KMS-11 (cell line): ENCODE data around the gene MIS18A.

Experiments
- H2AFZ ChIP-seq: fragments of 200-600 bp; sonication (generic); 2 replicates; pipeline ENCODE4 v1.6.1; 2016; ENCODE audit warnings: antibody characterized with exemption, mixed run types, low read depth
- H3K27ac ChIP-seq: fragments of 200-600 bp; sonication (generic); 2 replicates; pipeline ENCODE4 v1.6.1; 2016; ENCODE audit warnings: mild to moderate bottlenecking, mixed run types
- H3K27me3 ChIP-seq: fragments of 200-600 bp; sonication (generic); 2 replicates; pipeline ENCODE4 v1.6.1; 2017; ENCODE audit warnings: mild to moderate bottlenecking, low read depth, mixed run types, moderate library complexity; ENCODE audit not compliant: insufficient read depth
- H3K36me3 ChIP-seq: fragments of 200-600 bp; sonication (generic); 2 replicates; pipeline ENCODE4 v1.6.1; 2017; ENCODE audit warnings: mild to moderate bottlenecking, mixed run types; ENCODE audit not compliant: insufficient read depth
- H3K4me1 ChIP-seq: fragments of 200-600 bp; sonication (generic); 2 replicates; pipeline ENCODE4 v1.6.1; 2016; ENCODE audit warnings: mild to moderate bottlenecking, low read depth, mixed run types; ENCODE audit not compliant: poor library complexity, severe bottlenecking
- H3K4me2 ChIP-seq: fragments of 200-600 bp; sonication (generic); 2 replicates; pipeline ENCODE4 v1.7.0; 2016; ENCODE audit warnings: mild to moderate bottlenecking, mixed run types
- H3K4me3 ChIP-seq: fragments of 200-600 bp; sonication (generic); IDR thresholded peaks from 2 replicates; pipeline ENCODE4 v1.6.1; 2017; ENCODE audit warnings: low read depth, low read length, mixed read lengths; ENCODE audit not compliant: insufficient read depth
- H3K79me2 ChIP-seq: fragments of 200-600 bp; sonication (generic); 2 replicates; pipeline ENCODE4 v1.6.1; 2016; ENCODE audit warnings: low read depth, mixed run types; ENCODE audit not compliant: insufficient read depth
- H3K9ac ChIP-seq: fragments of 200-600 bp; sonication (generic); 2 replicates; pipeline ENCODE4 v1.6.1; 2016; ENCODE audit warnings: mild to moderate bottlenecking, mixed run types
- H4K20me1 ChIP-seq: fragments of 200-600 bp; sonication (generic); 2 replicates; pipeline ENCODE4 v1.6.1; 2016; ENCODE audit warnings: mild to moderate bottlenecking, mixed run types; ENCODE audit not compliant: insufficient read depth
- CTCF ChIP-seq: fragments of 200-600 bp; sonication (generic); conservative IDR thresholded peaks from 2 replicates; pipeline ENCODE4 v1.6.1; 2017; ENCODE audit warnings: low read depth, mild to moderate bottlenecking, antibody characterized with exemption, low read length, moderate library complexity, mixed read lengths

The MIS18A gene

DNA sequence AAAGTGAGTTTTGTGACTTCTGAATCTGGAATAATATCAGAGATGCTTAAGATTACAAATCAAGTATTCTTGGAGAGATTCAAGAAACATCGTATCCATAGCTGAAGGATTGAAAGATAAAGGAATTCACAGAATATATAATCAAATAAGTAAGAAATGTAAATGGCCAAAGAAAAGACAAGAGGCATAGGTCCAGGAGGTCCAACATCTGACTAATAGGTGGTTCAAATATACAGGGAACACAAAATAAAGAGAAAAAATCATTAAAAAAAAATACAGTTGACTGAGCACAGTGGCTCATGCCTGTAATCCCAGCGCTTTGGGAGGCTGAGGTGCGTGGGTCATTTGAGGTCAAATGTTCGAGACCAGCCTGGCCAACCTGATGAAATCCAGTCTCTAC, 6.6 kb upstream of the MIS18A start:
- H3K27ac ChIP-seq: no peak overlapping the region

GRCh38 chr21:32282992-32283391, 4.1 kb upstream of the MIS18A start:
- H4K20me1 ChIP-seq: no peaks in the 10 kb centered on the region
- H3K4me3 ChIP-seq: no peak overlapping the region
- H3K27ac ChIP-seq: no peak overlapping the region
- H3K4me2 ChIP-seq: no peak overlapping the region
- no peak overlapping the region for H3K9ac ChIP-seq
- peaks cover 4% of the 10 kb centered on the region for H3K79me2 ChIP-seq
- H3K27me3 ChIP-seq: no peaks in the 10 kb centered on the region
- H3K4me1 ChIP-seq: peaks cover 7% of the 10 kb centered on the region
- no peak overlapping the region for H2AFZ ChIP-seq
- no peaks in the 10 kb centered on the region for H3K36me3 ChIP-seq
- TF ChIP-seq CTCF: no peak

More for the DNA sequence above, 6.6 kb upstream of the MIS18A start:
- no peaks in the 10 kb centered on the region for H4K20me1 ChIP-seq
- H3K79me2 ChIP-seq: no peaks in the 10 kb centered on the region
- H3K4me3 ChIP-seq: no peak overlapping the region
- no peaks in the 10 kb centered on the region for H3K36me3 ChIP-seq
- no peaks in the 10 kb centered on the region for H3K4me1 ChIP-seq
- no peak overlapping the region for H3K4me2 ChIP-seq
- no peak overlapping the region for H3K9ac ChIP-seq
- TF ChIP-seq CTCF: no peak
- H2AFZ ChIP-seq: no peak overlapping the region
- no peaks in the 10 kb centered on the region for H3K27me3 ChIP-seq

DNA sequence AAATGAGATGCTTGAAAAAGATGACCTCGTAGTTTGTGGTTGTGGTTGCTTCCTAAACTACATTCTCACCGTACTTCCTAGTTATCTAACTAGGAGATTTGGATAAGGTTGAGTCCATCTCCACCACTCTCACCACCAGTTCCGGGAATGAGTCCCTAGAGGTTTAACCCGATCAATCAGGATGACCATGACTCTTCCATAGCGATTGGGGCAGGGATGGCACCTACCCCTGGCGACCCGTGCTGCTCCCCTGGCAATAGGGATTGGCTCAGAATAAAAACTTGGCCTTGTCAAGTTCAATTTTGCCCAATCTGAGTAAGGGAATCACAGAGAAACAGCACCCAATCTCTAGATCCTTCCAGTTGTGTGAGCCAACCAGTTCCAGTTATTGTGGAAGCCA, 2.7 kb upstream of the MIS18A start:
- Histone ChIP-seq H3K9ac (no peak overlapping the region), H2AFZ (no peak overlapping the region), H3K27me3 (no peaks in the 10 kb centered on the region), H3K4me1 (peaks cover 18% of the 10 kb centered on the region), H3K36me3 (no peaks in the 10 kb centered on the region), H3K4me3 (no peak overlapping the region), H4K20me1 (no peaks in the 10 kb centered on the region), H3K79me2 (peaks cover 18% of the 10 kb centered on the region), H3K4me2 (no peak overlapping the region), H3K27ac (no peak overlapping the region)
- TF ChIP-seq CTCF: no peak

- no peaks in the 10 kb centered on the region for H3K27me3 ChIP-seq
- H3K4me3 ChIP-seq: no peak overlapping the region
- H3K79me2 ChIP-seq: peaks cover 25% of the 10 kb centered on the region
- H2AFZ ChIP-seq: peak overlapping the region; percentile 50
- H3K9ac ChIP-seq: peak overlapping the region; percentile 17; the same call in 1 of the 2 replicates
- TF ChIP-seq CTCF: no peak
- H3K36me3 ChIP-seq: no peaks in the 10 kb centered on the region
- H3K4me1 ChIP-seq: peaks cover 18% of the 10 kb centered on the region
- no peaks in the 10 kb centered on the region for H4K20me1 ChIP-seq
- H3K27ac ChIP-seq: no peak overlapping the region
- peak overlapping the region; percentile 83 for H3K4me2 ChIP-seq
Observed at GRCh38 chr21:32279377-32279680, 480 bp upstream of the MIS18A start.

- Histone ChIP-seq H3K27ac (peak overlapping the region; percentile 40; the same call in 1 of the 2 replicates), H4K20me1 (no peaks in the 10 kb centered on the region), H3K27me3 (no peaks in the 10 kb centered on the region), H3K9ac (peak overlapping the region; percentile 61; the same call in 1 of the 2 replicates), H3K36me3 (no peaks in the 10 kb centered on the region), H3K79me2 (peaks cover 25% of the 10 kb centered on the region), H3K4me3 (no peak overlapping the region), H3K4me2 (peak overlapping the region; percentile 87), H2AFZ (peak overlapping the region; percentile 50), H3K4me1 (peaks cover 18% of the 10 kb centered on the region)
- no peak for TF ChIP-seq CTCF
Observed at GRCh38 chr21:32278103-32278502, 746 bp downstream of the MIS18A start.
